OCI-LY7 (cell line): ENCODE data around the gene PDE11A.

ENCODE experiments used
- EZH2phosphoT487 ChIP-seq: fragments of 200-600 bp; sonication (generic); IDR thresholded peaks from 2 replicates; pipeline ENCODE4 v1.6.1; 2018; ENCODE audit warnings: low read depth, borderline replicate concordance, mild to moderate bottlenecking, mixed run types, antibody characterized with exemption, low read length, moderate library complexity, mixed read lengths
- TF ChIP-seq, protein P1 (sequence below): fragments of 200-600 bp; sonication (generic); conservative IDR thresholded peaks from 2 replicates; pipeline ENCODE4 v1.5.1; 2014; ENCODE audit warnings: mild to moderate bottlenecking, antibody characterized with exemption, low read length, moderate library complexity, mixed read lengths

DNA sequence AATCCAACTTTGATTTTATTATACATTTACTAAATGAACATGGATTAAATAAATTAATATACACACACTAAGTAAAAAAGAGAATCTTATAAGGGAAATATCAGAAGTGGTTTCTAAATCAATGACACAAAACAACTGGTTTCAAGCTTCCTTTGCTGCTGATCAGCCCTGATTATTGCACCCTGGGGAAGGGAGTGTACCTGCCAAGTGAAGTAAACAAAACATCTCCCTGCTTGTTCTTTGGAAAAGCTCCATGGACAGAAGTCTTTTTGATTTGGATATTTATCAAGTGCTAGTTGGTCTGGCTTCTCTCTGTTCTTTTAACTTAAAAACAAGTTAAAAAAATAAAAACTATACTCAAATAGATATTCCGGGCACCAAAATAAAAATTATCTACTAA lies 190.1 kb downstream of the PDE11A start:
- TF ChIP-seq, protein P1, sequence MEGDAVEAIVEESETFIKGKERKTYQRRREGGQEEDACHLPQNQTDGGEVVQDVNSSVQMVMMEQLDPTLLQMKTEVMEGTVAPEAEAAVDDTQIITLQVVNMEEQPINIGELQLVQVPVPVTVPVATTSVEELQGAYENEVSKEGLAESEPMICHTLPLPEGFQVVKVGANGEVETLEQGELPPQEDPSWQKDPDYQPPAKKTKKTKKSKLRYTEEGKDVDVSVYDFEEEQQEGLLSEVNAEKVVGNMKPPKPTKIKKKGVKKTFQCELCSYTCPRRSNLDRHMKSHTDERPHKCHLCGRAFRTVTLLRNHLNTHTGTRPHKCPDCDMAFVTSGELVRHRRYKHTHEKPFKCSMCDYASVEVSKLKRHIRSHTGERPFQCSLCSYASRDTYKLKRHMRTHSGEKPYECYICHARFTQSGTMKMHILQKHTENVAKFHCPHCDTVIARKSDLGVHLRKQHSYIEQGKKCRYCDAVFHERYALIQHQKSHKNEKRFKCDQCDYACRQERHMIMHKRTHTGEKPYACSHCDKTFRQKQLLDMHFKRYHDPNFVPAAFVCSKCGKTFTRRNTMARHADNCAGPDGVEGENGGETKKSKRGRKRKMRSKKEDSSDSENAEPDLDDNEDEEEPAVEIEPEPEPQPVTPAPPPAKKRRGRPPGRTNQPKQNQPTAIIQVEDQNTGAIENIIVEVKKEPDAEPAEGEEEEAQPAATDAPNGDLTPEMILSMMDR = no peak
- no peak for TF ChIP-seq EZH2phosphoT487
